ENCODE measurements around the gene KRTAP2-4.
"Not testable (repeated sequence)": the region's sequence is repeated elsewhere in the genome, so short reads cannot be mapped to it uniquely, and the experiment has no call there.

The KRTAP2-4 gene, protein sequence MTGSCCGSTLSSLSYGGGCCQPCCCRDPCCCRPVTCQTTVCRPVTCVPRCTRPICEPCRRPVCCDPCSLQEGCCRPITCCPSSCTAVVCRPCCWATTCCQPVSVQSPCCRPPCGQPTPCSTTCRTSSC

GRCh38 chr17:41065829-41066624, at the start of gene KRTAP2-4:
TSS of gene KRTAP2-4 (minus strand) at chr17:41065879. CDS start at chr17:41065845, 34 bp downstream.
- DNase-seq (ENCODE audit: low read depth in 1 of 2, low spot score in 1 of 2), result no peak

GRCh38 chr17:41111151-41111885, 45.6 kb upstream of the KRTAP2-4 start:
- DNase-seq (ENCODE audit: low read depth in 1 of 2, low spot score in 1 of 2), result no peak

GRCh38 chr17:41108728-41109386, 43.2 kb upstream of the KRTAP2-4 start:
- not testable (repeated sequence) for DNase-seq (ENCODE audit: low read depth in 1 of 2, low spot score in 1 of 2)

GRCh38 chr17:41107941-41108450, 42.3 kb upstream of the KRTAP2-4 start:
- no peak for DNase-seq (ENCODE audit: low read depth in 1 of 2, low spot score in 1 of 2)

DNA sequence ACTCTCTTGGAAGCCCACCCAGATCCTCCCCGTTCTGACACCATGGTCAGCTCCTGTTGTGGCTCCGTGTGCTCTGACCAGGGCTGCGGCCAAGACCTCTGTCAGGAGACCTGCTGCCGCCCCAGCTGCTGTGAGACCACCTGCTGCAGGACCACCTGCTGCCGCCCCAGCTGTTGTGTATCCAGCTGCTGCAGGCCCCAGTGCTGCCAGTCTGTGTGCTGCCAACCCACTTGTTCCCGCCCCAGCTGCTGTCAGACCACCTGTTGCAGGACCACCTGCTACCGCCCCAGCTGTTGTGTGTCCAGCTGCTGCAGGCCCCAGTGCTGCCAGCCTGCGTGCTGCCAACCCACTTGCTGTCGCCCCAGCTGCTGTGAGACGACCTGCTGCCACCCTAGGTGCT, 39.7 kb upstream of the KRTAP2-4 start, which contains the start of gene KRTAP4-9:
KRTAP4-9 (plus strand) TSS at position 43 of the 400 bp plus-strand sequence; CDS start at position 43, 0 bp downstream.
- not testable (repeated sequence) for DNase-seq (ENCODE audit: low read depth in 1 of 2, low spot score in 1 of 2)

- DNase-seq (ENCODE audit: low read depth in 1 of 2, low spot score in 1 of 2), result not testable (repeated sequence)
Observed at GRCh38 chr17:41104386-41105038, 38.8 kb upstream of the KRTAP2-4 start.

- no peak for DNase-seq (ENCODE audit: low read depth in 1 of 2, low spot score in 1 of 2)
Observed at GRCh38 chr17:41103896-41104295, 38.2 kb upstream of the KRTAP2-4 start.

DNA sequence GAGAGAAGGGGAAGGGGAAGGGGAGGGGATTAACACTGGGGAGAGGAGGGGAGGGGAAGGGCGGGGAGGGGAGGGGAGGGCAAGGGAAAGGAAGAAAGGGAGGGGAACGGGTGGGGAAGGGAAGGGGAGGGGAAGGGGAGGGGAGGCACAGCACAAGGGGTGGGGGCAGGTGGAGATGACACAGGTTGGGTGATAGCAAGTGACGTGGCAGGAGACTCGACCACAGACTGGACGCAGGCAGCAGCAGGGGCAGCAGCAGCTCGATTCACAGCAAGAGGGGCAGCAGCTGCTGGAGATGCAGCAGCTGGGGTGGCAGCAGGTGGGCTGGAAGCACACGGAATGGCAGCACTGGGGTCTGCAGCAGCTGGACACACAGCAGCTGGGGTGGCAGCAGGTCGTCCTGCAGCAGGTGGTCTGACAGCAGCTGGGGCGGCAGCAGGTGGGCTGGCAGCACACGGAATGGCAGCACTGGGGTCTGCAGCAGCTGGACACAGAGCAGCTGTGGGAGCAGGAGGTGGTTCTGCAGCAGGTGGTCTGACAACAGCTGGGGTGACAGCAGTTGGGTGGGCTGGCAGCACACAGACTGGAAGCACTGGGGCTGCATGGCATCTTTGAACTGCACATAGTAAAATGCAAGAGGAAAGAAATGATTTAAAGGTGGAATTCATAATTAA, 36.0 kb upstream of the KRTAP2-4 start, which contains the start of gene KRTAP4-16:
KRTAP4-16 (minus strand) TSS at position 624 of the 674 bp plus-strand sequence; CDS start at position 624, 0 bp downstream.
- no peak for DNase-seq (ENCODE audit: low read depth in 1 of 2, low spot score in 1 of 2)

GRCh38 chr17:41099682-41100480, 34.2 kb upstream of the KRTAP2-4 start:
- DNase-seq (ENCODE audit: low read depth in 1 of 2, low spot score in 1 of 2), result not testable (repeated sequence)

- no peak for DNase-seq (ENCODE audit: low read depth in 1 of 2, low spot score in 1 of 2)
Observed at GRCh38 chr17:41098481-41098880, 32.8 kb upstream of the KRTAP2-4 start.

GRCh38 chr17:41098042-41098441, 32.4 kb upstream of the KRTAP2-4 start, which contains the start of gene KRTAP4-8:
TSS of gene KRTAP4-8 (minus strand) at chr17:41098142. CDS start at chr17:41098084, 58 bp downstream.
- no peak for DNase-seq (ENCODE audit: low read depth in 1 of 2, low spot score in 1 of 2)

DNA sequence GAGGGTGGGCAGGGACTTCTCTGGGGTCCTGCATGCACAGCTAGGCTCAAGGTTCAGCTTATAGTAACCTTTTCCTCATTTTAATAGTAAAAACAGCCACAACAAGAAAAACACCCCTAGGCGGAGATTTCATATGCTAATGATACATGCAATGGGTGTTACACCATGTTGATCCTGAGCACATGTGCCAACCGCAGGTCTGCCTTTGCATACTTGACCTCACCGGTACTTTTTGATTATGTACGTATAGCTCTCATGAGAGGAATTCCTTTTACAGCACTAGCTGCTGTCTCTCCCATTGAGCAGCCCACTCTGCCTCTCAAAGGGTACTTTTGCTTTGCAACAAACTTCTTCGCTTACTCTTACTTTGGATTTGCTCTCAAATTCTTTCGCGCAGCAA, 30.4 kb upstream of the KRTAP2-4 start:
- no peak for DNase-seq (ENCODE audit: low read depth in 1 of 2, low spot score in 1 of 2)

- DNase-seq (ENCODE audit: low read depth in 1 of 2, low spot score in 1 of 2), result not testable (repeated sequence)
Observed at GRCh38 chr17:41088760-41089352, 23.2 kb upstream of the KRTAP2-4 start.

DNA sequence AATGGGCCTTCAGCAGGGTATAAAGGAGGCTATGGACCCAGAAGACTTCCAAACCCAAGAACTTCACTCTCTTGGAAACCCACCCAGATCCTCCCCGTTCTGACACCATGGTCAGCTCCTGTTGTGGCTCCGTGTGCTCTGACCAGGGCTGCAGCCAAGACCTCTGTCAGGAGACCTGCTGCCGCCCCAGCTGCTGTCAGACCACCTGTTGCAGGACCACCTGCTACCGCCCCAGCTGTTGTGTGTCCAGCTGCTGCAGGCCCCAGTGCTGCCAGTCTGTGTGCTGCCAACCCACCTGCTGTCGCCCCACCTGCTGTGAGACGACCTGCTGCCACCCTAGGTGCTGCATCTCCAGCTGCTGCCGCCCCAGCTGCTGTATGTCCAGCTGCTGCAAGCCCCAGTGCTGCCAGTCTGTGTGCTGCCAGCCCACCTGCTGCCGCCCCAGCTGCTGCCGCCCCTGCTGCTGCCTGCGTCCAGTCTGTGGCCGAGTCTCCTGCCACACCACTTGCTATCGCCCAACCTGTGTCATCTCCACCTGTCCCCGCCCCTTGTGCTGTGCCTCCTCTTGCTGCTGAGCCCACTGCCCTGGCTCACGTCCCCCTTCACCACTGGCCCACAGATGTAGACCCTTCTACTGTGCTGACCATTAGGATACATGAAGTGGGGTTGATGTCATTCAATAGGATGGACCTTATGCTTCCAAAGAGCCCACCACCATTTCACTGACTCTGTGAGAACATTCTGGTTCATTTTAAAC, 18.6 kb upstream of the KRTAP2-4 start, which contains the start of gene KRTAP4-7:
KRTAP4-7 (plus strand) TSS at position 51 of the 757 bp plus-strand sequence; CDS start at position 108, 57 bp downstream.
- not testable (repeated sequence) for DNase-seq (ENCODE audit: low read depth in 1 of 2, low spot score in 1 of 2)

- DNase-seq (ENCODE audit: low read depth in 1 of 2, low spot score in 1 of 2), result not testable (repeated sequence)
Observed at GRCh38 chr17:41083427-41083826, 17.7 kb upstream of the KRTAP2-4 start.

DNA sequence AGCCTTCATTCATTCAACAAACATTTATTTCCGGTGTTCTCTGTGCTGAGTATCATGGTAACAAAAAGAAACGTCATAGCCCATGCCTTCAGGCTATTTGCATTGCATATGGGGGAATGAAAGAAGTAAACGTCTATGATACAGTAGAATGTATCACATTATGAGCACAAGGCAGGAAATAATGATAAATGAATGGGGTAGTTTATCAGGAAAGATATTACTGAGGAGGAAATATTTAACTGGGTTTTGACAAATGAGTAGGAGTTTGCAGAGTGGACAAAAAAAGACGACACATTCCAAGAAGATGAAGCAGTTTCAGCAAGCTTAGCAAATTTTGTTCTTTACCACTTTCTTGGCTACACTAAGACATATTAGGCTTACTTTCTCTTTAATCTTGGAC, 16.9 kb upstream of the KRTAP2-4 start:
- no peak for DNase-seq (ENCODE audit: low read depth in 1 of 2, low spot score in 1 of 2)

DNA sequence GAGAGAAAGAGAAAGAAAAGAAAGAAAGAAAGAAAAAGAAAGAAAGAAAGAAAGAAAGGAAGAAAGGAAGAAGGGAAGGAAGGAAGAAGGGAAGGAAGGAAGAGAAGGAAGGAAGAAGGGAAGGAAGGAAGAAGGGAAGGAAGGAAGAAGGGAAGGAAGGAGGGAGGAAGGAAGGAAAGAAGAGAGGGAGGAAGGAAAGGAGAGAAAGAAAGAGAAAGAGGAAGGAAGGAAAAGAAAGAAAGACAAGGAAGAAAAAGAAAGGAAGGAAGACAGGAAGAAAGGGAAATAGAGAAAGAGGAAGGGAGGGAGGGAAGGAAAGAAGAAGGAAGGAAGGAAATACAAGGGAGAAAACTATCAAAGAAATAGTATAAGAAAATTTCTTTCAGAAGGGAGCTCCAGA, 11.1 kb upstream of the KRTAP2-4 start:
- no peak for DNase-seq (ENCODE audit: low read depth in 1 of 2, low spot score in 1 of 2)

GRCh38 chr17:41073676-41074075, 8.0 kb upstream of the KRTAP2-4 start:
- no peak for DNase-seq (ENCODE audit: low read depth in 1 of 2, low spot score in 1 of 2)
